NCI-H2227 treated with DMSO at 0.1 percent for 48 hours (cell line): ENCODE data around the gene SUSD5.

Experiments used
- DNase-seq: peaks from one replicate; lab custom pipeline; 2025; lab: John Stamatoyannopoulos, UW

Gene SUSD5

GRCh38 chr3:33218446-33219174, at the start of gene SUSD5:
Gene SUSD5, minus strand, starts transcription at chr3:33218810. Its CDS starts 13 bp downstream, at chr3:33218797.
- no peak for DNase-seq

DNA sequence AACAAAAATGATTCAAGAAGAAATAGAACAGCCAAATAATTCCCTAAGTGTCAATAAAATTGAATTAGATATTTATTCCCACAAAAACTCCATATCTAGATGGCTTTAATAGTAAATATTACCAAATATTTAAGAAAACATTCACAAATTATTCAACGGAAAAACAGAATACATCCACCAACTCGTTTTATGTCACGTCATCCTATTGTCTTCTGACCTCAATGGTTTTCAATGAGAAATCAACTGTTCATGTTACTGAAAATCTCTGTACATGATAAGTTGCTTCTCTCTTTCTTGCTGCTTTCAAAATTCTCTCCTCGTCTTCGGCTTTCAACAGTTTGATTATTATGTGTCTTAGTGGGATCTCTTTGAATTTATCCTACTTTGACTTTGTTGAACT, 41.5 kb upstream of the SUSD5 start:
- no peak for DNase-seq

GRCh38 chr3:33256249-33256648, 37.6 kb upstream of the SUSD5 start:
- no peak for DNase-seq

DNA sequence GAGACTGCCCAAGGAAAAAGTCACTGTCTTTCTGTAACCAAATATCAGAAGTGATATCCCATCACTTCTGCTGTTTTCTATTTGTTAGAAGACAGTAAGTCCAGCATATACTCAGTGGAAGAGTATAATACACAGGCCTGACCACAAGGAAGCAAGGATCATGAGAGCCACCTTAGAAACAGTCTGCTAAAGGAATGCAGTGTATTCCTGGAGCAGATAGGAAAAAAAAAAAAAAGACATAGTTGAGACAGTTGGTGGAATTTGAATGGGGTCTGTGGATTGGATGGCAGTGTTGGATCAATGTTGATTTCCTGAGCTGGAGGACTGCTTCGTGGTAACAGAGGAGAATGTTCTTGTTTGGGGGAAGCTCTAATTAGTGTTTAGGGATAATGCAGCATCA, 32.1 kb upstream of the SUSD5 start:
- DNase-seq, result no peak

DNA sequence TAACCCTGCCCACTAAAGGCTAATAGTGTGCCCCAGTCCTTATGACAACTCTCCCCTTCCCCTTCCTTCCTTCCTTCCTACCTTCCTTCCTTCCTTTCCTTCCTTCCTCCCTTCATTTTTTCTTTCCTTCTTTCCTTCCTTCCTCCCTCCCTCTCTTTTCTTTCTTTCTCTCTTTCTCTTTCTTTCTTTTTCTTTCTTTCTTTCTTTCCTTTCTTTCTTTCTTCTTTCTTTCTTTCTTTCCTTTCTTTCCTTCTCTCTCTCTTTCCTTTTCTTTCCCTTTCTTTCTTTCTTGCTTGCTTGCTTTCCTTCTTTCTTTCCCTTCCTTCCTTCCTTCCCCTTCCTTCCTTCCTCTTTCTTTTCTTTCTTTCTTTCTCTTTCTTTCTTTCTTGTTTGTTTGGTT, 28.2 kb upstream of the SUSD5 start:
- DNase-seq, result no peak

DNA sequence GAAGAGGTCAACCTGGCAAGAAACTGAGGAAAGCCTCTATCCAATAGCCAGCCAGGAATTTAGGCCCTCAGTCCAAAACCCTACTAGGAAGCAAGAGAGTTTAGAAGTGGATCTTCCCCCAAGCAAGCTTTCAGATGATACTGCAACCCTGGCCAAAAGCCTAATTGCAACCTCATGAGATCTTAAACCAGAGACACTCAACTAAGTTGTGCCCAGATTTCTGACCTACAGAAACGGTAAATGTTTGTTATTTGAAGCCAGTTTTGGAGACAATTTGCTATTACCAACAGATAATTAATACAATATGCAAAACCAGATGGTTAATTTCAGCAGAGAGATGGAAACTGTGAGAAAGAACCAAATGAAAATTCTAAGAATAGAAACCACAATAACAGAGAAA, 21.7 kb upstream of the SUSD5 start:
- no peak for DNase-seq

GRCh38 chr3:33238923-33239322, 20.3 kb upstream of the SUSD5 start:
- no peak for DNase-seq

DNA sequence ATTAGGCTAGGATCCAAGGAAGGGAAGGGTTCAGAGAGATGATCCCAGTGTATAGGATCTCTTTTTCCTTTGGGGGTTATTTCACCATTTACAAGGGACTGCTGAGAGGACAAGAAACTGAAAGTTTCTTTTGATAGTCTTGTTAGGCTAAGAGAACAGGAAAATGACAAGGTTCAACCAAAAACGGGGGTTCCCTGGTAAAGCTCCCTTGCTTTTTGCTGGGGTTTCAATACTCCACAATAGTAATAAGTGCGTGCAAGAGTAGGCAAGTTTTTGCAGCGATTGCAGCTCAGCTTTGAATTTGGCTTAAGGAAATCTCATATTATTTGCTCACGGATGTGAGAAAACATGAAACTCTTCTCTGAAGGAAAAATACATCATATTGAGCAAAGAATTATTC, 18.8 kb upstream of the SUSD5 start:
- no peak for DNase-seq

DNA sequence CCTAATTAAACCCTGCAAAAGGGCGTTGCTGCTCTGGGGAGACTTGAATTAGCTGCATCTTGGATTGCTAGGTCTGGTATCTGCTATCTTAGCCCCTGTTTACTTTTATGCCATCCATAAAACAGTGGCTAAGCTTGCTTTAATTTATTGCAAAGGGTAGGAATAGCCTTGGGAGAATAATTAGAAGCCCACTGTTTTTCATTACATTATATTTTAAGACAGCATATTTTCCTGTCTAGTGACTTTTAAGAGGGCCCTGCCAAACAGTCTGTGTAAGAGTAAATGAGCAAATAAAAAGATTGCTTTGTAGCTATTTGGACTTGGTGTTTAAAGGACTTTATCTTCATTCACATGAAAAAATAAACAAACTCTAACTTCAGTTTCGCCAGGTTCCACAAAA, 17.4 kb upstream of the SUSD5 start:
- no peak for DNase-seq

DNA sequence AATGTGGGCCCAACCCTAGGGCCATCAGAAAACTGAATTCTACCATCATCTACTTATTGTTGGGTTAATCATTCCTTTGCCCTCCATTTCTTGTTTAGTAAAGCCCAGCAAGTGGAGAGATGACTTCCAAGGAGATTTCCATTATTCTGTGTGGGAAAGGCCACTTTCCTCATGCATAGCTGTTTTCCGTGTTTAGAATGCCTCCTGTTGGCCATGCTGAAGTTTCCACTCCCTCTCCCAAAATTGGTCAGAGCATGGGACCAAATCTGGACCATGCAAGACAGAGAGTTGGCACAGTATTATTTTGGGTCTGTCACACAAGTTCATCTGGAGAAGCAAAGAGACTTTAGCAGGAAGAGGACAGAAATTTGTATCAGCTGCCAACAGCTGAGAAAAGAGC, 15.3 kb upstream of the SUSD5 start:
- no peak for DNase-seq

DNA sequence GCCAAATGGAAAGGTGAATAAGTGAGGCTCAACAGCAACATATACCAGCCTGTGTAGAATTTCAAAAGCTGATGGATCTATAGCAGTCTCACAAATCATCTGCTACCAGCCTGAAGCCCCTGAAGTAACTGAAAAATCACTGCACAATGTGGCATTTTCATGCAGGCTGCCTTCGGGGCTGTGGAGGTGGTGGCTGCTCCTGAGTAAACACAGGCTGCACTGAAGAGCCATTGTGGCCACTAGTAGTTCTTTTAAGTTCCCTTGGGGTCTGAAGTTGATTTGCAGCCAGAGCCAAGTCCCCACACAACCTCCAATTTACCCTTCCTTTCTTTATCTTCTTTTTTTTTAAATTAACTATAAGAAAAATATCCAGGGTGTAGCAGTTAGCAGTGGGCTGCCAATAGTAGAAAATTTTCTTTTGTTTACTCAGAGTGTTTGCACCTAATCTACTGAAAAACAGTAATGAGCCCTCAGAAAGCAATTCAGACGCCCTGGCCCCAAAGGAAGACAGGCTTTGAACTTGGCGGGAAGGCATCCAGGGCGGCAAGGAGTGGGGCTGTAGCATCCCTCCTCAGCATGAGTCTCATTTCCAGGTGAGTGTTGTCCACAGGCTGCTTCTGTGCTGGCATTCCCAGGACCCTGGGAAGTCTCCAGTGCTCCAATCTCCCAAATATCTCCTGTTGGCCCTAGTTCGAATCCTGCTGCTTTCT, 13.3 kb upstream of the SUSD5 start:
- DNase-seq, result no peak

DNA sequence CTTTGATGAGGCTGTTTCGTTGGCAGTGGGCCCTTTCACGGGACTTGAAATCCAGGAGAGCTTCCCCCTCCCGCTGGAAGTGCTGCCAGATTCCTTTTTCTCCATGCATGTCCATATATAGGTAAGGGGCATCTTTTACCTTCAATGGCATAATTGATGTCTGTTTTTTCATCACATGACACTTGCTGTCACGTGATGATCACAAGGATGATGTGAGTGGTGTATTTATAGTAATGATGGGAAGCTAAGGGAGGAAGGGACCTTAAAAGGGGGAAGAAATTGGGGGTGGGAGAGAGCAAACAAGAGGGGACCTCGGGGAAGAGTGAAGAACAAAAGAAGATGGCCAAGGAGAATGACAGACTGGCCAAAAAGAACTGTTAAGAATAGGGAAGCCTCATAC, 11.3 kb upstream of the SUSD5 start:
- DNase-seq, result no peak

DNA sequence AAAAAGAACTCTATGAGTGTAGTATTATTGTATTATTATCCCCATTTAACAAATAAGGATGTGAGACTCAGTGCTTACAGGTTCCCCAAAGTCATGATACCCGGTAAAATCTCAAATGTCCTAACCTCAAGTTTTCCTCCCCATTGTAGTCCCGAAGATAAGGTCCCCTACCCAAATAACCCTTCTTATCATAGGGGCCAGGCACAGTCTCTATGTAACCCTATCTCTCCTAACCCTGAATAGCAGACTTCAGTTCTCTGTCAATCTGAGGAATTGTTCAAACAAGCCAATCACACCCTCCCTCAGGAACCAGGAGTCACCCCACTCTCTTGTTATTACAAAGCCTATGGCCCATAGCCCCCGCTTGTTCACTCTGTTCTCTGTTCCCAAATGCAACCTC, 10.5 kb upstream of the SUSD5 start:
- DNase-seq, result no peak

GRCh38 chr3:33221241-33221640, 2.6 kb upstream of the SUSD5 start:
- DNase-seq, result no peak

GRCh38 chr3:33219175-33219487, 521 bp upstream of the SUSD5 start:
- no peak for DNase-seq

DNA sequence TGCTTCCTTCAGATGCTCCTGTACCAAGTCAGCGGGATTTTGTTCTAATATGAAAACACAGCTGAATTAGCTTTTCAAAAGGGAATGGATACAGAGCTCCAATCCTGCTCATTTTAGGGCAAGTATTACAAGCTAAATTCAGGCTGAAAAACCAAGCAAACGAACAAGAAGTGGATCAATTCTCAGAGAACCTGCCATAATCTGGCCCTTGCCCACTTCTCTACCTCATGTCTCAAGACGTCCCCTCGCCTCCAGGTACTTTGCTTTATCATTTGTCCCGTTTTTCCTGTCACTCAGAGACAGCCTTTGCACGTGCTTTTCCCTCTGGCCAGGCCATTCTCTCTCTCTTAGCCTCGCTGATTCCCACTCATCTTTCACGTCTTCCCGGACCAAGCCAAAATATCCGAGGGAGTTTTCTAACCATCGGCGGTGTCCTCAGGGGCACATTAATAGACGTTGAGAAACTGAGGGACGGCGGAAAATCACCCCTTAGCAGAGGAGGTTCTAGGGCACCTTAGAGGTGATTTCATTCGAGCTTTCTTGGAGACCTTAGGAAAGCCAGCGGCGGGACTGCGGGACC, 654 bp downstream of the SUSD5 start:
- DNase-seq, result no peak

DNA sequence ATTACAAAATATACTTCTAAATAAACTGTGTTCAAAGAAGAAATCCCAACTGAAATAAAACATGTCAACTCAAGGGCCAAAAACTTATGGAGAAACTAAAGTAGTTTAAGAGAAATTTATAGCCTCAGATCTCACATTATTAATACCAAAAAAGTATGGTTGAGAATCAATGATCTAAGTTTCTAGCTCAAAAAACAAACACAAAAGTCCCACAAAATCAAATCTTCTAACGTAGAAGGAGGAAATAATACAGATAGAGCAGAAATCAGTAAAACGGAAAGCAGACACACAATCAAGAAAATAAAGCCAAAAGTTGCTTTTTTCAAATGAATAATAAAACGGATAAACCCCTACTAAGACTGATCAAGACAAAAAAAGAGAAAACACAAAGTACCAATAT, 2.9 kb downstream of the SUSD5 start:
- no peak for DNase-seq

GRCh38 chr3:33212406-33212805, 6.2 kb downstream of the SUSD5 start:
- no peak for DNase-seq

GRCh38 chr3:33211444-33211843, 7.2 kb downstream of the SUSD5 start:
- DNase-seq, result no peak

DNA sequence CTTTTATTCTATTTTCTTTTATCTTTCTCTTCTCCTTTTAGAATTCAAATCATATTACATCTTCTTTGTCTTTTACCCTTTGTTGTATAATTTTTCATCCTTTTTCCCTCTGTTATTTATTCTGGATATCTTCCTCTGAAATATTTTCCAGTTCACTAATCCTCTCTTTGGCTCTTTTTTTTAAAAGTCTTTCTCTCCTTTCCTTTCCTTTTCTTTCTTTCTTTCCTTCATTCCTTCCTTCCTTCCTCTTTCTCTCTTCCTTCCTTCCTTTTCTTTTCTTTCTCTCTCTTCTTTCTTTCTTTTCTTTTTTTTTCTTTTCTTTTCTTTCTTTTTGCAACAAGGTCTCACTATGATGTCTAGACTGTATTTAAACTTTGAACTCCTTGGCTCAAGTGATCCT, 9.3 kb downstream of the SUSD5 start:
- no peak for DNase-seq

DNA sequence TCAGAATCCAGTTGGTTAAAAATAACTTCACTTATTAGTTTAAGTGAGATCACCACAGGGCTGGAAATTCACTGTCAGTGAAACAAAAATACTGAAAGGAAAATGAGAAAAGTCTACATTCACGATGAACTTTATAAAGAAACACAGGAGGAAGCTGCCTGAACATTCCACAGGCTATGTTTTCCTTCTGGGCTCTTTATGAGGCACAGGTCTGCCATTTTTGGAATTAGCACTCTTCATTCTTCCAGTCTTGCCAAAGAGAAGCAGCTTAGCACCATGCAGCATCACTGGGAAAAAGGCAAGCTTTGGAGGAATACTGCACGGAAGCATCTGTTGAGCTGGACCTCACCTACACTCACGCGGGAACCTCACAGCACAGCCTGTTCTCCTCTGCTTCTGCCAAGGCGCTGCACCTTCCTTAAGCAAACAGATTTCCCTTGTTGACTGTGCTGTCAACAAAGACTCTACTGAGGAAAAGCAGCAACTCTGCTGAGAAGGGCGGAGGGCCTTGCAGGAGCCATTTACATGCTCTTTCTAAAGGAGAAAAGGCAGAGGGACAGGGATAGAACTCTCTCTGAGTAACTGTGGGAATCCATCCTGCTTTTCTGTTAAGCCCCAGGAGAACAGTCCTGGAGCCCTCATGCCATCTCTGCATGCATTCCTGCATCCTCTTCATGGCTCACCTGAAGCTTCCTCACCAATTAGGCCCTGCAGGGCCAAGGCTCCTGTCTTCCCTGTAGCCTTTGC, 15.7 kb downstream of the SUSD5 start:
- DNase-seq, result no peak

GRCh38 chr3:33201195-33201594, 17.4 kb downstream of the SUSD5 start:
- no peak for DNase-seq

DNA sequence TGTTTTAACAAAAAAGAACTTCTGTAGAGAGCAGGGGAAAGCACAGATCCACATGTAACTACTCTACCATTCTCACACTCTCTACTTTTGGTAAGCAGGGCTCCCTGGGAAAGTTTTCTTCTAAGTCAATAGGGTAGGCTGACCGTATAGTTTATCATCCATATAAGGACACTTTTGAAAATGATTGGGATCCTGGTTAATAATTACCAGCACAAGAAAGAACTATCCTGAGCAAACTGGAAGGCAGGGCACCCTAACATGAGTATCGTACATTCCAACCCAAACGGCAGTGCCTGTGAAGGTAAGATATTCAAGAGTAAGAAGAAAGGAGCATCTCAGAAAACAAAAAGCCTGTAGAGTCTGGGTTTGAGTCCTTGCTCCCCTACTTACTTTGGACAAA, 22.1 kb downstream of the SUSD5 start:
- DNase-seq, result no peak
